ENCODE results near the gene IPO4.
A peak's percentile ranks its signal among the peaks of the same experiment; 100 is the strongest.

IPO4 gene

GRCh38 chr14:24164518-24164991 is 24.1 kb downstream of the IPO4 start:
- peak overlapping the region; percentile 45 for H3K9ac ChIP-seq (ENCODE audit: insufficient read length)
- peaks cover 11% of the 10 kb centered on the region; the same call in 1 of the 2 replicates for H3K36me3 ChIP-seq (ENCODE audit: insufficient read depth, low read length)
- H3K9me3 ChIP-seq (ENCODE audit: low read depth, low read length) = no peaks in the 10 kb centered on the region
- no peak for DNase-seq (ENCODE audit: low read depth, low spot score)
- TF ChIP-seq FOXP2 (optimal IDR thresholded peaks at IDR 0.05; ENCODE audit: control extremely low read depth, extremely low read length, insufficient read depth) (no peak), EZH2 (IDR thresholded peaks at IDR 0.05) (no peak), POLR2AphosphoS5 (IDR thresholded peaks at IDR 0.05; ENCODE audit: borderline replicate concordance, low read depth, low read length) (no peak)
- no peak overlapping the region for H3K4me3 ChIP-seq
- H3K27ac ChIP-seq = no peak overlapping the region

- Histone ChIP-seq H3K9ac (ENCODE audit: insufficient read length) (peak overlapping the region; percentile 64), H3K36me3 (ENCODE audit: insufficient read depth, low read length) (peaks cover 25% of the 10 kb centered on the region), H3K4me3 (peak overlapping the region; percentile 78; the same call in 1 of the 2 replicates), H3K27ac (no peak overlapping the region), H3K9me3 (ENCODE audit: low read depth, low read length) (no peaks in the 10 kb centered on the region)
- TF ChIP-seq EZH2 (IDR thresholded peaks at IDR 0.05) (no peak), POLR2AphosphoS5 (IDR thresholded peaks at IDR 0.05; ENCODE audit: borderline replicate concordance, low read depth, low read length) (no peak), FOXP2 (optimal IDR thresholded peaks at IDR 0.05; ENCODE audit: control extremely low read depth, extremely low read length, insufficient read depth) (no peak)
- DNase-seq (ENCODE audit: low read depth, low spot score) = no peak
Observed at GRCh38 chr14:24162093-24162492, 26.5 kb downstream of the IPO4 start.

- no peaks in the 10 kb centered on the region for H3K9me3 ChIP-seq (ENCODE audit: low read depth, low read length)
- peak within 1 kb of the TSS; percentile 64 for H3K9ac ChIP-seq (ENCODE audit: insufficient read length)
- H3K27ac ChIP-seq = no peak within 1 kb of the TSS
- no peak for TF ChIP-seq EZH2 (IDR thresholded peaks at IDR 0.05)
- TF ChIP-seq POLR2AphosphoS5 (IDR thresholded peaks at IDR 0.05; ENCODE audit: borderline replicate concordance, low read depth, low read length) = peak; percentile 68
- TF ChIP-seq FOXP2 (optimal IDR thresholded peaks at IDR 0.05; ENCODE audit: control extremely low read depth, extremely low read length, insufficient read depth) = peak; percentile 16
- DNase-seq (ENCODE audit: low read depth, low spot score) = peak; percentile 91
- H3K36me3 ChIP-seq (ENCODE audit: insufficient read depth, low read length) = peaks cover 31% of the 10 kb centered on the region
- peak within 1 kb of the TSS; percentile 78 for H3K4me3 ChIP-seq
Observed at GRCh38 chr14:24160850-24161804, 27.5 kb downstream of the IPO4 start, which contains the start of gene IRF9. TSS of gene IRF9 (plus strand) at chr14:24161265. CDS start at chr14:24162145, 880 bp downstream.

- H3K9me3 ChIP-seq (ENCODE audit: low read depth, low read length) = no peaks in the 10 kb centered on the region
- H3K27ac ChIP-seq = no peak overlapping the region
- no peak overlapping the region for H3K9ac ChIP-seq (ENCODE audit: insufficient read length)
- H3K4me3 ChIP-seq = no peak overlapping the region
- TF ChIP-seq POLR2AphosphoS5 (IDR thresholded peaks at IDR 0.05; ENCODE audit: borderline replicate concordance, low read depth, low read length) (no peak), EZH2 (IDR thresholded peaks at IDR 0.05) (no peak), FOXP2 (optimal IDR thresholded peaks at IDR 0.05; ENCODE audit: control extremely low read depth, extremely low read length, insufficient read depth) (no peak)
- no peak for DNase-seq (ENCODE audit: low read depth, low spot score)
- peaks cover 36% of the 10 kb centered on the region for H3K36me3 ChIP-seq (ENCODE audit: insufficient read depth, low read length)
Observed at GRCh38 chr14:24160499-24160849, 28.1 kb downstream of the IPO4 start.

GRCh38 chr14:24159777-24160498 is 28.7 kb downstream of the IPO4 start:
- DNase-seq (ENCODE audit: low read depth, low spot score) = no peak
- TF ChIP-seq POLR2AphosphoS5 (IDR thresholded peaks at IDR 0.05; ENCODE audit: borderline replicate concordance, low read depth, low read length) = no peak
- TF ChIP-seq FOXP2 (optimal IDR thresholded peaks at IDR 0.05; ENCODE audit: control extremely low read depth, extremely low read length, insufficient read depth) = no peak
- no peak for TF ChIP-seq EZH2 (IDR thresholded peaks at IDR 0.05)
- Histone ChIP-seq H3K4me3 (no peak overlapping the region), H3K9me3 (ENCODE audit: low read depth, low read length) (no peaks in the 10 kb centered on the region), H3K27ac (no peak overlapping the region), H3K36me3 (ENCODE audit: insufficient read depth, low read length) (peaks cover 41% of the 10 kb centered on the region), H3K9ac (ENCODE audit: insufficient read length) (no peak overlapping the region)

GRCh38 chr14:24157331-24157730 is 31.3 kb downstream of the IPO4 start:
- Histone ChIP-seq H3K36me3 (ENCODE audit: insufficient read depth, low read length) (peaks cover 46% of the 10 kb centered on the region), H3K4me3 (no peak overlapping the region), H3K27ac (no peak overlapping the region)

GRCh38 chr14:24156840-24157239 is 31.8 kb downstream of the IPO4 start:
- Histone ChIP-seq H3K27ac (no peak overlapping the region), H3K9me3 (ENCODE audit: low read depth, low read length) (no peaks in the 10 kb centered on the region), H3K36me3 (ENCODE audit: insufficient read depth, low read length) (peaks cover 48% of the 10 kb centered on the region)

More at GRCh38 chr14:24157331-24157730, 31.3 kb downstream of the IPO4 start:
- Histone ChIP-seq H3K9ac (ENCODE audit: insufficient read length) (no peak overlapping the region), H3K9me3 (ENCODE audit: low read depth, low read length) (no peaks in the 10 kb centered on the region)
- no peak for TF ChIP-seq POLR2AphosphoS5 (IDR thresholded peaks at IDR 0.05; ENCODE audit: borderline replicate concordance, low read depth, low read length)
- no peak for TF ChIP-seq EZH2 (IDR thresholded peaks at IDR 0.05)
- no peak for TF ChIP-seq FOXP2 (optimal IDR thresholded peaks at IDR 0.05; ENCODE audit: control extremely low read depth, extremely low read length, insufficient read depth)
- DNase-seq (ENCODE audit: low read depth, low spot score) = no peak

GRCh38 chr14:24155100-24155499 is 33.5 kb downstream of the IPO4 start:
- no peak overlapping the region for H3K9ac ChIP-seq (ENCODE audit: insufficient read length)
- no peak for TF ChIP-seq POLR2AphosphoS5 (IDR thresholded peaks at IDR 0.05; ENCODE audit: borderline replicate concordance, low read depth, low read length)
- TF ChIP-seq EZH2 (IDR thresholded peaks at IDR 0.05) = no peak
- TF ChIP-seq FOXP2 (optimal IDR thresholded peaks at IDR 0.05; ENCODE audit: control extremely low read depth, extremely low read length, insufficient read depth) = no peak
- no peak overlapping the region for H3K4me3 ChIP-seq
- no peaks in the 10 kb centered on the region for H3K9me3 ChIP-seq (ENCODE audit: low read depth, low read length)
- H3K36me3 ChIP-seq (ENCODE audit: insufficient read depth, low read length) = peaks cover 58% of the 10 kb centered on the region
- no peak overlapping the region for H3K27ac ChIP-seq
- no peak for DNase-seq (ENCODE audit: low read depth, low spot score)

More at GRCh38 chr14:24156840-24157239, 31.8 kb downstream of the IPO4 start:
- H3K9ac ChIP-seq (ENCODE audit: insufficient read length) = no peak overlapping the region
- TF ChIP-seq POLR2AphosphoS5 (IDR thresholded peaks at IDR 0.05; ENCODE audit: borderline replicate concordance, low read depth, low read length) = no peak
- TF ChIP-seq FOXP2 (optimal IDR thresholded peaks at IDR 0.05; ENCODE audit: control extremely low read depth, extremely low read length, insufficient read depth) = no peak
- TF ChIP-seq EZH2 (IDR thresholded peaks at IDR 0.05) = no peak
- H3K4me3 ChIP-seq = no peak overlapping the region
- DNase-seq (ENCODE audit: low read depth, low spot score) = no peak
